H9 (cell line): ENCODE data around the gene SRL. TPM values are rescaled to one million over a fixed set of nuclear protein-coding genes. Genes with fewer than 3 reads are reported as not detected.

Experiments used
- DNase-seq: peaks from one replicate; pipeline ENCODE4 v3.0.0-alpha.2; 2017
- H2AFZ ChIP-seq: one replicate; pipeline ENCODE4 v1.6.1; 2013; ENCODE audit warnings: mild to moderate bottlenecking, low read length, control low read depth, moderate library complexity
- H2AK5ac ChIP-seq: 2 replicates; pipeline ENCODE4 v1.6.1; 2013; ENCODE audit warnings: low read length, control low read depth, mixed read lengths; ENCODE audit not compliant: insufficient read length
- H2BK120ac ChIP-seq: one replicate; pipeline ENCODE4 v1.6.1; 2013; ENCODE audit warnings: low read depth, mild to moderate bottlenecking, low read length, control low read depth, inconsistent platforms; ENCODE audit not compliant: poor library complexity, severe bottlenecking
- H2BK12ac ChIP-seq: 2 replicates; pipeline ENCODE4 v1.6.1; 2013; ENCODE audit warnings: low read length, control low read depth, mixed read lengths, low read depth; ENCODE audit not compliant: insufficient read length
- H2BK15ac ChIP-seq: 2 replicates; pipeline ENCODE4 v1.6.1; 2013; ENCODE audit warnings: low read depth, low read length, control low read depth
- H2BK20ac ChIP-seq: one replicate; pipeline ENCODE4 v1.6.1; 2013; ENCODE audit warnings: low read depth, mild to moderate bottlenecking, low read length, control low read depth, inconsistent platforms; ENCODE audit not compliant: poor library complexity, severe bottlenecking
- H2BK5ac ChIP-seq: 2 replicates; pipeline ENCODE4 v1.6.1; 2013; ENCODE audit warnings: low read length, control low read depth, mixed read lengths; ENCODE audit not compliant: insufficient read length
- H3K14ac ChIP-seq: 2 replicates; pipeline ENCODE4 v1.6.1; 2013; ENCODE audit warnings: low read length, control low read depth; ENCODE audit not compliant: insufficient read depth
- H3K18ac ChIP-seq: 2 replicates; pipeline ENCODE4 v1.6.1; 2013; ENCODE audit warnings: low read depth, mild to moderate bottlenecking, mixed read lengths, low read length, control low read depth; ENCODE audit not compliant: insufficient read length
- H3K23ac ChIP-seq: 2 replicates; pipeline ENCODE4 v1.6.1; 2013; ENCODE audit warnings: low read length, control low read depth, mixed read lengths, low read depth; ENCODE audit not compliant: insufficient read length
- H3K23me2 ChIP-seq: 2 replicates; pipeline ENCODE4 v1.6.1; 2013; ENCODE audit warnings: low read depth, mild to moderate bottlenecking, mixed read lengths, low read length, control low read depth; ENCODE audit not compliant: insufficient read length, poor library complexity, severe bottlenecking
- H3K27ac ChIP-seq: 2 replicates; pipeline ENCODE4 v1.5.1; 2013; ENCODE audit warnings: low read length, control low read depth, mixed read lengths, low read depth; ENCODE audit not compliant: insufficient read length
- H3K27me3 ChIP-seq: 2 replicates; pipeline ENCODE4 v1.6.1; 2013; ENCODE audit warnings: low read length, control low read depth, inconsistent platforms; ENCODE audit not compliant: insufficient read depth
- H3K4ac ChIP-seq: 2 replicates; pipeline ENCODE4 v1.6.1; 2013; ENCODE audit warnings: low read depth, mild to moderate bottlenecking, control low read depth, inconsistent platforms, low read length, moderate library complexity
- H3K4me1 ChIP-seq: 2 replicates; pipeline ENCODE4 v1.6.1; 2013; ENCODE audit warnings: low read length, control low read depth, inconsistent platforms; ENCODE audit not compliant: insufficient read depth
- H3K4me2 ChIP-seq: 2 replicates; pipeline ENCODE4 v1.6.1; 2013; ENCODE audit warnings: low read length, control low read depth, mixed read lengths; ENCODE audit not compliant: insufficient read length, insufficient read depth
- H3K56ac ChIP-seq: 2 replicates; pipeline ENCODE4 v1.6.1; 2013; ENCODE audit warnings: low read depth, mild to moderate bottlenecking, mixed read lengths, low read length, control low read depth; ENCODE audit not compliant: insufficient read length
- H3K79me1 ChIP-seq: 2 replicates; pipeline ENCODE4 v1.6.1; 2013; ENCODE audit warnings: low read depth, mild to moderate bottlenecking, moderate library complexity, low read length, control low read depth, inconsistent platforms; ENCODE audit not compliant: insufficient read depth, poor library complexity, severe bottlenecking
- H3K79me2 ChIP-seq: 2 replicates; pipeline ENCODE4 v1.6.1; 2013; ENCODE audit warnings: low read length, control low read depth, inconsistent platforms; ENCODE audit not compliant: insufficient read depth
- H3K9ac ChIP-seq: 2 replicates; pipeline ENCODE4 v1.6.1; 2013; ENCODE audit warnings: low read length, control low read depth, mixed read lengths; ENCODE audit not compliant: insufficient read length; ENCODE audit errors: extremely low read depth
- H3K9me3 ChIP-seq: one replicate; pipeline ENCODE4 v1.6.1; 2013; ENCODE audit warnings: low read depth, low read length, inconsistent platforms; ENCODE audit not compliant: control insufficient read depth
- H3T11ph ChIP-seq: one replicate; pipeline ENCODE4 v1.6.1; 2013; ENCODE audit warnings: mild to moderate bottlenecking, low read length, control low read depth, inconsistent platforms
- H4K20me1 ChIP-seq: one replicate; pipeline ENCODE4 v1.6.1; 2013; ENCODE audit not compliant: control insufficient read depth, insufficient read length, insufficient read depth
- H4K5ac ChIP-seq: 2 replicates; pipeline ENCODE4 v1.6.1; 2013; ENCODE audit warnings: low read depth, mild to moderate bottlenecking, mixed read lengths, low read length, control low read depth; ENCODE audit not compliant: insufficient read length
- H4K8ac ChIP-seq: replicated peaks from 2 replicates; pipeline ENCODE4 v1.6.1; 2013; ENCODE audit warnings: low read length, control low read depth, mixed read lengths, low read depth; ENCODE audit not compliant: insufficient read length
- H4K91ac ChIP-seq: 2 replicates; pipeline ENCODE4 v1.6.1; 2013; ENCODE audit warnings: low read depth, mild to moderate bottlenecking, moderate library complexity, mixed read lengths, low read length, control low read depth; ENCODE audit not compliant: insufficient read length
- H3K27ac Mint-ChIP-seq, 3 experiments: 2 replicates in 2 of 3; 3 replicates in 1 of 3; pipeline ENCODE4 v1.8.0; 2020 to 2021; ENCODE audit warnings: mixed read lengths in 3 of 3, mild to moderate bottlenecking in 1 of 3, moderate library complexity in 1 of 3
- H3K27me3 Mint-ChIP-seq: 2 replicates; pipeline ENCODE4 v1.8.0; 2021; ENCODE audit warnings: low read depth, mild to moderate bottlenecking, moderate library complexity, mixed read lengths
- H3K36me3 Mint-ChIP-seq, 3 experiments: 2 replicates in 2 of 3; 3 replicates in 1 of 3; pipeline ENCODE4 v1.8.0; 2020 to 2021; ENCODE audit warnings: low read depth in 3 of 3, mixed read lengths in 3 of 3; ENCODE audit not compliant: insufficient read depth in 1 of 3
- H3K4me1 Mint-ChIP-seq, 2 experiments: 2 replicates each; pipeline ENCODE4 v1.8.0; 2020; ENCODE audit warnings: mixed read lengths in 2 of 2
- H3K4me3 Mint-ChIP-seq, 2 experiments: 2 replicates in 1 of 2; 3 replicates in 1 of 2; pipeline ENCODE4 v1.8.0; 2020 to 2021; ENCODE audit warnings: mild to moderate bottlenecking in 2 of 2, mixed read lengths in 2 of 2, moderate library complexity in 1 of 2
- H3K9me3 Mint-ChIP-seq, 2 experiments: 2 replicates in 1 of 2; 3 replicates in 1 of 2; pipeline ENCODE4 v1.8.0; 2020; ENCODE audit warnings: mild to moderate bottlenecking in 2 of 2, mixed read lengths in 2 of 2, moderate library complexity in 1 of 2
- WGBS: extraction: QIAGEN DNeasy Blood & Tissue Kit; methylation state at CpG from one replicate; pipeline ENCODE4 v1.1.7; 2013; ENCODE audit warnings: missing lambda C conversion rate, low lambda C conversion rate, mixed read lengths; ENCODE audit not compliant: insufficient read length; ENCODE audit errors: extremely low coverage; 5-methylcytosine and 5-hydroxymethylcytosine counted together
- total RNA-seq: library from RNA; stranded (reverse); gene quantifications from 2 replicates; pipeline ENCODE4 v1.2.1, GENCODE V29; 2021
- TF ChIP-seq, protein P1 (sequence below): fragments of 200-600 bp; sonication (generic); conservative IDR thresholded peaks from 3 replicates; pipeline ENCODE4 v1.8.0; 2021; ENCODE audit warnings: antibody characterized with exemption, mild to moderate bottlenecking

The SRL gene
- total RNA-seq, 1 experiment from 2014 or later = not detected

- no peaks in the 10 kb centered on the region for H3K27me3 Mint-ChIP-seq
- WGBS = no CpG with 5 or more reads among the region's 14 CpGs
- H2BK20ac ChIP-seq = no peak overlapping the region
- no peak overlapping the region for H3K4me3 Mint-ChIP-seq
- no peak overlapping the region for H3K4ac ChIP-seq
- no peak overlapping the region for H2BK15ac ChIP-seq
- H3T11ph ChIP-seq = no peak overlapping the region
- no peak for DNase-seq
- H3K4me1 Mint-ChIP-seq = peaks cover 11 to 28% of the 10 kb centered on the region in 2 experiments
- H4K8ac ChIP-seq = no peak overlapping the region
- H4K20me1 ChIP-seq = no peaks in the 10 kb centered on the region
- no peak overlapping the region for H2BK12ac ChIP-seq
- TF ChIP-seq, protein P1, sequence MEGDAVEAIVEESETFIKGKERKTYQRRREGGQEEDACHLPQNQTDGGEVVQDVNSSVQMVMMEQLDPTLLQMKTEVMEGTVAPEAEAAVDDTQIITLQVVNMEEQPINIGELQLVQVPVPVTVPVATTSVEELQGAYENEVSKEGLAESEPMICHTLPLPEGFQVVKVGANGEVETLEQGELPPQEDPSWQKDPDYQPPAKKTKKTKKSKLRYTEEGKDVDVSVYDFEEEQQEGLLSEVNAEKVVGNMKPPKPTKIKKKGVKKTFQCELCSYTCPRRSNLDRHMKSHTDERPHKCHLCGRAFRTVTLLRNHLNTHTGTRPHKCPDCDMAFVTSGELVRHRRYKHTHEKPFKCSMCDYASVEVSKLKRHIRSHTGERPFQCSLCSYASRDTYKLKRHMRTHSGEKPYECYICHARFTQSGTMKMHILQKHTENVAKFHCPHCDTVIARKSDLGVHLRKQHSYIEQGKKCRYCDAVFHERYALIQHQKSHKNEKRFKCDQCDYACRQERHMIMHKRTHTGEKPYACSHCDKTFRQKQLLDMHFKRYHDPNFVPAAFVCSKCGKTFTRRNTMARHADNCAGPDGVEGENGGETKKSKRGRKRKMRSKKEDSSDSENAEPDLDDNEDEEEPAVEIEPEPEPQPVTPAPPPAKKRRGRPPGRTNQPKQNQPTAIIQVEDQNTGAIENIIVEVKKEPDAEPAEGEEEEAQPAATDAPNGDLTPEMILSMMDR = no peak
- no peak overlapping the region for H2BK120ac ChIP-seq
- no peaks in the 10 kb centered on the region for H3K23me2 ChIP-seq
- H2BK5ac ChIP-seq = no peak overlapping the region
- H2AK5ac ChIP-seq = no peak overlapping the region
- H3K18ac ChIP-seq = no peak overlapping the region
- no peak overlapping the region for H3K4me2 ChIP-seq
- H3K79me2 ChIP-seq = no peaks in the 10 kb centered on the region; the same call in 1 of the 2 replicates
- no peaks in the 10 kb centered on the region for H3K9me3 Mint-ChIP-seq
- H3K23ac ChIP-seq = no peak overlapping the region
- H3K4me1 ChIP-seq = no peaks in the 10 kb centered on the region
- no peak overlapping the region for H3K56ac ChIP-seq
- H3K9ac ChIP-seq = no peak overlapping the region
- H3K14ac ChIP-seq = no peak overlapping the region
- H3K36me3 Mint-ChIP-seq = peaks cover 31 to 64% (median 58%) of the 10 kb centered on the region in 3 experiments; a peak in 6 of 7 replicates
- no peak overlapping the region for H3K27ac ChIP-seq
- no peaks in the 10 kb centered on the region for H3K27me3 ChIP-seq
- no peak overlapping the region for H3K27ac Mint-ChIP-seq
- no peak overlapping the region for H2AFZ ChIP-seq
- H3K9me3 ChIP-seq = no peaks in the 10 kb centered on the region
- H3K79me1 ChIP-seq = no peaks in the 10 kb centered on the region
- no peak overlapping the region for H4K91ac ChIP-seq
- no peak overlapping the region for H4K5ac ChIP-seq
Measured at GRCh38 chr16:4260360-4260759, 18.5 kb upstream of the SRL start.
